Astrocyte (in vitro differentiated cells and primary cell): ENCODE data around the gene IGF2R. TPM values are rescaled to one million over a fixed set of nuclear protein-coding genes. Genes with fewer than 3 reads are reported as not detected.

Experiments
- DNase-seq: peaks from one replicate; pipeline ENCODE4 v3.0.0-alpha.2; 2010; ENCODE audit warnings: low read depth
- FAIRE-seq: peaks from 2 replicates; lab custom pipeline; 2011; peaks lifted over from hg19 to GRCh38; lab: Jason Lieb, UNC
- H2AFZ ChIP-seq: 2 replicates; pipeline ENCODE4 v1.6.0; 2012; ENCODE audit warnings: low read depth, low read length, inconsistent platforms
- H3K27ac ChIP-seq: 2 replicates; pipeline ENCODE4 v1.5.1; 2011; ENCODE audit warnings: low read depth, low read length, inconsistent platforms
- H3K27me3 ChIP-seq: 2 replicates; pipeline ENCODE4 v1.6.0; 2011; ENCODE audit warnings: low read length, inconsistent platforms; ENCODE audit not compliant: insufficient read depth
- H3K36me3 ChIP-seq: 2 replicates; pipeline ENCODE4 v1.5.1; 2011; ENCODE audit warnings: low read length, inconsistent platforms; ENCODE audit not compliant: insufficient read depth
- H3K4me1 ChIP-seq: 2 replicates; pipeline ENCODE4 v1.5.1; 2011; ENCODE audit warnings: low read length, inconsistent platforms; ENCODE audit not compliant: insufficient read depth
- H3K4me2 ChIP-seq: 2 replicates; pipeline ENCODE4 v1.6.0; 2012; ENCODE audit warnings: low read length, inconsistent platforms
- H3K4me3 ChIP-seq: 2 replicates; pipeline ENCODE4 v1.5.1; 2011; ENCODE audit warnings: low read depth, mild to moderate bottlenecking, low read length, inconsistent platforms; ENCODE audit not compliant: insufficient read depth
- H3K79me2 ChIP-seq: 2 replicates; pipeline ENCODE4 v1.6.0; 2012; ENCODE audit warnings: mild to moderate bottlenecking, low read length, inconsistent platforms; ENCODE audit not compliant: insufficient read depth
- H3K9ac ChIP-seq: 2 replicates; pipeline ENCODE4 v1.6.0; 2012; ENCODE audit warnings: mild to moderate bottlenecking, low read length, inconsistent platforms
- H3K9me3 ChIP-seq: 2 replicates; pipeline ENCODE4 v1.5.1; 2012; ENCODE audit warnings: low read depth, mild to moderate bottlenecking, low read length, inconsistent platforms; ENCODE audit not compliant: insufficient read depth
- H4K20me1 ChIP-seq: 2 replicates; pipeline ENCODE4 v1.6.0; 2012; ENCODE audit warnings: low read length, inconsistent platforms; ENCODE audit not compliant: insufficient read depth
- H3K27ac Mint-ChIP-seq: one replicate; pipeline ENCODE4 v1.8.0; 2021; ENCODE audit warnings: mild to moderate bottlenecking, mixed read lengths; ENCODE audit not compliant: unreplicated experiment
- H3K27me3 Mint-ChIP-seq: one replicate; pipeline ENCODE4 v1.8.0; 2021; ENCODE audit warnings: low read depth, mixed read lengths; ENCODE audit not compliant: unreplicated experiment
- H3K36me3 Mint-ChIP-seq: one replicate; pipeline ENCODE4 v1.8.0; 2021; ENCODE audit warnings: low read depth, mixed read lengths; ENCODE audit not compliant: unreplicated experiment
- H3K4me1 Mint-ChIP-seq: one replicate; pipeline ENCODE4 v1.8.0; 2021; ENCODE audit warnings: low read depth, mixed read lengths; ENCODE audit not compliant: unreplicated experiment
- H3K4me3 Mint-ChIP-seq: one replicate; pipeline ENCODE4 v1.8.0; 2021; ENCODE audit warnings: mild to moderate bottlenecking, moderate library complexity, mixed read lengths; ENCODE audit not compliant: unreplicated experiment
- H3K9me3 Mint-ChIP-seq: one replicate; pipeline ENCODE4 v1.8.0; 2021; ENCODE audit warnings: mild to moderate bottlenecking, mixed read lengths; ENCODE audit not compliant: unreplicated experiment
- EZH2 ChIP-seq: IDR thresholded peaks from 2 replicates; pipeline ENCODE4 v1.6.1; 2012; ENCODE audit warnings: mild to moderate bottlenecking, low read length, inconsistent platforms; ENCODE audit not compliant: insufficient read depth
- total RNA-seq: library from RNA; stranded (reverse); gene quantifications from 2 replicates; pipeline ENCODE4 v1.2.1, GENCODE V29; 2021
- TF ChIP-seq, protein P1 (sequence below): IDR thresholded peaks from 2 replicates; pipeline ENCODE4 v1.5.1; 2011; ENCODE audit warnings: low read depth, mild to moderate bottlenecking, inconsistent platforms, low read length, moderate library complexity; ENCODE audit not compliant: insufficient read depth

The IGF2R gene
- total RNA-seq, 1 donor from 2014 or later = 173 TPM

DNA sequence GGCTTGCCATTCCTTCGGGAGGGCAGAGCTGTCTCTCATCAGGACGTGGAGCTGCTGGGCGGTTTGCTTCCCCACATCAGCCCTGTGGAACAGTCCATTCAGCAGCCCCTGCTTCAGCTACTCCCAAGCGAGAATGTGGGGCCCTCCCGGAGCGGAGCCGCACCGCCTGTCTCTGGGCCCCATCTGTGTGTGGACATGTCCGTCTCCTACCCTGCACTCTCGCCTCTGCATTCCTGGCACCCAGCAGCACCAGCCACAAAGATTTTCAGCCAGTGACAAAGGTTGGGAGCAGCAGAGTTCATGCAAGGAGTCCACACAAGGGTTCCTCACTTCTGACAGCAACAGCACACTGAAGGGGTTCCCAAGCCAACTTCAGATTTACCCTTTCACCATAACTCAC is 123.7 kb downstream of the IGF2R start:
- H3K79me2 ChIP-seq = no peaks in the 10 kb centered on the region
- TF ChIP-seq EZH2 = no peak
- TF ChIP-seq, protein P1, sequence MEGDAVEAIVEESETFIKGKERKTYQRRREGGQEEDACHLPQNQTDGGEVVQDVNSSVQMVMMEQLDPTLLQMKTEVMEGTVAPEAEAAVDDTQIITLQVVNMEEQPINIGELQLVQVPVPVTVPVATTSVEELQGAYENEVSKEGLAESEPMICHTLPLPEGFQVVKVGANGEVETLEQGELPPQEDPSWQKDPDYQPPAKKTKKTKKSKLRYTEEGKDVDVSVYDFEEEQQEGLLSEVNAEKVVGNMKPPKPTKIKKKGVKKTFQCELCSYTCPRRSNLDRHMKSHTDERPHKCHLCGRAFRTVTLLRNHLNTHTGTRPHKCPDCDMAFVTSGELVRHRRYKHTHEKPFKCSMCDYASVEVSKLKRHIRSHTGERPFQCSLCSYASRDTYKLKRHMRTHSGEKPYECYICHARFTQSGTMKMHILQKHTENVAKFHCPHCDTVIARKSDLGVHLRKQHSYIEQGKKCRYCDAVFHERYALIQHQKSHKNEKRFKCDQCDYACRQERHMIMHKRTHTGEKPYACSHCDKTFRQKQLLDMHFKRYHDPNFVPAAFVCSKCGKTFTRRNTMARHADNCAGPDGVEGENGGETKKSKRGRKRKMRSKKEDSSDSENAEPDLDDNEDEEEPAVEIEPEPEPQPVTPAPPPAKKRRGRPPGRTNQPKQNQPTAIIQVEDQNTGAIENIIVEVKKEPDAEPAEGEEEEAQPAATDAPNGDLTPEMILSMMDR = no peak
- FAIRE-seq (no peak), DNase-seq (no peak)
- no peaks in the 10 kb centered on the region for H3K4me1 Mint-ChIP-seq
- H3K4me3 Mint-ChIP-seq = no peak overlapping the region
- H3K9ac ChIP-seq = no peak overlapping the region
- no peaks in the 10 kb centered on the region for H3K9me3 Mint-ChIP-seq
- H3K36me3 Mint-ChIP-seq = peaks cover 5% of the 10 kb centered on the region
- H3K27ac ChIP-seq = no peak overlapping the region
- H3K27ac Mint-ChIP-seq = no peak overlapping the region
- H4K20me1 ChIP-seq = peaks cover 24% of the 10 kb centered on the region
- H2AFZ ChIP-seq = no peak overlapping the region
- H3K4me2 ChIP-seq = no peak overlapping the region
- H3K9me3 ChIP-seq = no peaks in the 10 kb centered on the region
- H3K4me3 ChIP-seq = no peak overlapping the region
- H3K27me3 ChIP-seq = no peaks in the 10 kb centered on the region
- no peaks in the 10 kb centered on the region for H3K4me1 ChIP-seq
- H3K36me3 ChIP-seq = peaks cover 43% of the 10 kb centered on the region
- H3K27me3 Mint-ChIP-seq = no peaks in the 10 kb centered on the region

DNA sequence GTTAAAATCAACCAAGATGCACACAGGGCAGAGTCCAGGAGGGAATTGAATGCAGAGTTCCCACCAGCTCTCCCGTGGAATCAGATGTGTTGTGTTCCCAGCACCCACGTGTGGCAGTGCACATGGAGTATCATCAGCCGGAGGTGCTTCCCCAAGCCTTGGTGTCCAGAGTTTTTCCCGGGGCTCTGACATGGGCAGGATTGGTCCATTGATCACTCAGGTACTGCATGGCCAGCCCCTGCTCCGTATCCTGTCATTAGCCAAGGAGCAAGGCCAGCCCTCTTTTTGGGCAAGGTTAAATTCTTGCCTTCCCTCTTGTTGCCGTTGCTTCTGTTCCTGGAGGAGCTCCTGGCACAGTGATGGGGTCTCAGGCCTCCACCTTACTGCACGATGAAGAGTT is 124.2 kb downstream of the IGF2R start:
- Mint-ChIP-seq H3K4me1 (no peaks in the 10 kb centered on the region), H3K9me3 (no peaks in the 10 kb centered on the region), H3K27ac (no peak overlapping the region), H3K27me3 (no peaks in the 10 kb centered on the region), H3K4me3 (no peak overlapping the region), H3K36me3 (peaks cover 7% of the 10 kb centered on the region)
- TF ChIP-seq, protein P1 = no peak
- TF ChIP-seq EZH2 = no peak
- Histone ChIP-seq H3K9ac (no peak overlapping the region), H3K27me3 (no peaks in the 10 kb centered on the region), H3K79me2 (no peaks in the 10 kb centered on the region), H3K4me1 (no peaks in the 10 kb centered on the region), H2AFZ (no peak overlapping the region), H4K20me1 (peaks cover 21% of the 10 kb centered on the region), H3K4me3 (no peak overlapping the region), H3K27ac (no peak overlapping the region), H3K4me2 (no peak overlapping the region), H3K36me3 (peaks cover 48% of the 10 kb centered on the region), H3K9me3 (no peaks in the 10 kb centered on the region)
- no peak for FAIRE-seq
- DNase-seq = no peak

DNA sequence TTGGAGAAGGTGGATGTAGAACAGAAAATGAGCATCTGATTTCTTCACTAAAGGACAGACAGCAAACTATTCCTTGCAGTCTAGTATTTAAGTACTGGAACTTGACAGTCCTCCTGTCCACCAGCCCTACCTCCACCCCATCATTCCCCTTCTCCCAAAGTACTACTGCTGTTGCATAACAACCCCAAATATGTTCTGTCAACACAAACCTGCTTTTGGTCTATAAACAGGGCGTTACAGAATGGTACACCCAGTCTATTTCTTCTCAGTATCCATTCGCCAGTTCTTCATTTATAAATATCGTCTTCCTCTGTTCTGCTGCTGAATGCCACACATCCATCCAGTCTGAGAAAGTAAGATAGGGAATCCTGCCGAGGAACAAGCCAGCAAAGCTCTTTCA is 125.1 kb downstream of the IGF2R start:
- FAIRE-seq (no peak), DNase-seq (no peak)
- H3K4me3 ChIP-seq = no peak overlapping the region
- Mint-ChIP-seq H3K27ac (no peak overlapping the region), H3K9me3 (no peaks in the 10 kb centered on the region), H3K27me3 (no peaks in the 10 kb centered on the region), H3K36me3 (peaks cover 7% of the 10 kb centered on the region), H3K4me3 (no peak overlapping the region), H3K4me1 (no peaks in the 10 kb centered on the region)
- H3K9ac ChIP-seq = no peak overlapping the region
- no peak overlapping the region for H3K27ac ChIP-seq
- no peaks in the 10 kb centered on the region for H3K9me3 ChIP-seq
- no peaks in the 10 kb centered on the region for H3K79me2 ChIP-seq
- no peaks in the 10 kb centered on the region for H3K27me3 ChIP-seq
- no peak for TF ChIP-seq EZH2
- TF ChIP-seq, protein P1 = no peak
- no peak overlapping the region for H2AFZ ChIP-seq
- H4K20me1 ChIP-seq = peaks cover 15% of the 10 kb centered on the region
- no peaks in the 10 kb centered on the region for H3K4me1 ChIP-seq
- no peak overlapping the region for H3K4me2 ChIP-seq
- peaks cover 51% of the 10 kb centered on the region for H3K36me3 ChIP-seq
